ACC112 (cell line): Measurements from ENCODE around the gene SFSWAP.

Source experiments
- H2AFZ ChIP-seq: fragments of 200-600 bp; sonication (generic); one replicate; pipeline ENCODE4 v1.6.0; 2017; ENCODE audit warnings: antibody characterized with exemption, low read length; ENCODE audit not compliant: unreplicated experiment
- H3K27ac ChIP-seq: fragments of 200-600 bp; sonication (generic); 2 replicates; pipeline ENCODE4 v1.5.1; 2014; ENCODE audit warnings: low read depth, mild to moderate bottlenecking, antibody characterized with exemption, low read length, moderate library complexity
- H3K27me3 ChIP-seq: fragments of 200-600 bp; sonication (generic); 2 replicates; pipeline ENCODE4 v1.6.1; 2014; ENCODE audit warnings: mild to moderate bottlenecking, antibody characterized with exemption, low read length, moderate library complexity, mixed read lengths; ENCODE audit not compliant: insufficient read depth
- H3K36me3 ChIP-seq: fragments of 200-600 bp; sonication (generic); 2 replicates; pipeline ENCODE4 v1.6.1; 2016; ENCODE audit warnings: mild to moderate bottlenecking, antibody characterized with exemption, low read length, moderate library complexity, mixed read lengths; ENCODE audit not compliant: insufficient read depth
- H3K4me1 ChIP-seq: fragments of 200-600 bp; sonication (generic); one replicate; pipeline ENCODE4 v1.6.1; 2016; ENCODE audit warnings: low read length, mixed read lengths; ENCODE audit not compliant: insufficient read depth, unreplicated experiment, control insufficient read depth
- H3K4me3 ChIP-seq: fragments of 200-600 bp; sonication (generic); 2 replicates; pipeline ENCODE4 v1.5.1; 2014; ENCODE audit warnings: mild to moderate bottlenecking, low read depth, low read length
- H3K79me2 ChIP-seq: fragments of 200-600 bp; sonication (generic); one replicate; pipeline ENCODE4 v1.6.0; 2016; ENCODE audit warnings: low read length; ENCODE audit not compliant: control insufficient read depth, unreplicated experiment, insufficient read depth

The SFSWAP gene

DNA sequence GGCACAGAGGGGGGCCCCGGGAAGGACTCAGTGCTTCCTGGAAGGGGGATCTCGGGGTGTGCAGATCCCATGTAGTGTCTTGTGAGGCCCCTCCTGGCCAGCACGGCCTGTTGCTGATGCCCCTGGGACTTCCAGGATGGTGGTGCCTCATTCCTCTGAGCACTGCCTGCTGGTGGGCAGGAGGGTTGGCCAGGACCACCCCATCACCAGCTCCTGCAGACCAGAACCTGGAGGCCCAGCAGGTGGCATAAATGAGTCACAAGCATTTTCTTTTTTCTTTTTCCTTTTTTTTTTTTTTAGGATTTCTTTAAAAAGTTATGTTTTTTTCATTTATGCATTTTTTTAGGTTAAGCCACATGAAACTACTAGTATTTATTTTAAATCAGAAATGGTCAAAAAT lies 125.3 kb downstream of the SFSWAP start:
- Histone ChIP-seq H3K36me3 (no peaks in the 10 kb centered on the region), H3K27ac (no peak overlapping the region), H3K4me3 (no peak overlapping the region), H2AFZ (no peak overlapping the region), H3K79me2 (no peaks in the 10 kb centered on the region), H3K4me1 (peaks cover 7% of the 10 kb centered on the region), H3K27me3 (no peaks in the 10 kb centered on the region)

DNA sequence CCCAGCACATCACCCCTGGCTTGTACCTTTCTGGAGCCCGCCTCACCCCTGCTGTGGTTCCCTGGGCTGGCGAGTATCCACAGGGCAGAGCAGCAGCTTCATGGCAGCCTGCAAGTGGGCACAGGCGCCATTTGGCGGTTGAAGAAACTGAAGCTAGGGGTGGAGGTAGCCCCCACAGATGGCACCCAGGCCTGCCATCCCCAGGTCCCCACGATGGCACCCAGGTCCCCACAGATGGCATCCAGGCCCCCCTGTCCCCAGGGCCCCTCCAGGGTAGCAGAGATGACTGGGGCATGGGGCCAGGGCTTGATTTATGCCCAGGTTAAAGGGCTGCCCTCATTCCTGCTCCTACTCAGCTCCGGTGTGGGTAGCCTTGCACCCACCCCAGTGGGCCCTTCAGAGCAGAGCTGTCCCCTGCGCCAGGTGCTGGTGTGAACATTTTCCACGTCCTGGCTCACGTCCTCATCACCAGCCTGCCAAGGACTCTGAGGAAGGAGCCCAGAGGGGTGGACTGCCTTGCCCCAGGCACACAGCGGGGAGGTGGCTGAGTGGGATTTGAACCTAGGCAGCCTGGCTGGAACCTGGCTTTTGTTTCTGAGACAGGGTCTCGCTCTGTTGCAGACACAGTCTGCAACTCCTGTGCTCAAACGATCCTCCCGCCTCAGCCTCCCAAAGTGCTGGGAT lies 126.0 kb downstream of the SFSWAP start:
- H2AFZ ChIP-seq: no peak overlapping the region
- H3K79me2 ChIP-seq: no peaks in the 10 kb centered on the region
- no peaks in the 10 kb centered on the region for H3K36me3 ChIP-seq
- no peak overlapping the region for H3K4me3 ChIP-seq
- H3K27ac ChIP-seq: no peak overlapping the region
- H3K27me3 ChIP-seq: no peaks in the 10 kb centered on the region
- peaks cover 7% of the 10 kb centered on the region for H3K4me1 ChIP-seq

DNA sequence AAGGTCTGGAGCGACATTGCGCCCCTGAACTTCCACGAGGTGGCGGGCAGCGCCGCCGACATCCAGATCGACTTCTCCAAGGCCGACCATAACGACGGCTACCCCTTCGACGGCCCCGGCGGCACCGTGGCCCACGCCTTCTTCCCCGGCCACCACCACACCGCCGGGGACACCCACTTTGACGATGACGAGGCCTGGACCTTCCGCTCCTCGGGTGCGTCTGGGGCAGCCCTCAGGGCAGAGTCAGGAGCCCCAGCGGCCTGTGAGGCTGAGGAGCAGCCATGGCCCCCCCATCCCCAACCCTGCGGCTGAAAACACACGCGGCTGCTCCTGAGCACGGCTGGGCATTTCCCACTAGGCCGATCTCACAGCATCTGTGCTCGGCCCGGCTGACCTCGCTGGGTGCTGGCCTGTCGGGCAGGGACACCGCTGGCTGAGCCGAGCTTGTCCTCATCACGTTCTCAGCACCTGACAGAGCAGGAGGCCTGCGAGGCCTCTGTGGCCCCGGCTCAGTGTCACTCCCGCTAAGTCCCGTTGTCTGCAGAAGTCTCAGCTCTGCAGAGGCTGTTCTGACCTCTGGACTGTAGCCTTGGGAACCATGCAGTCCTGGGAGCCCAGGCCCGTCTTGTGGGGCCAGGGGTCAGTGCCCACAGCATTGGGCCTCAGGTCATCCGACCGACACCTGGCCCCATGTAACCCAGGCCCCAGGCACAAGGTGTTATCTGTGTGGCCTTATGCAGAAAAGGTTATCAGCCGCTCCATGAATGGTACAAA lies 129.9 kb downstream of the SFSWAP start:
- no peak overlapping the region for H3K27ac ChIP-seq
- H3K27me3 ChIP-seq: no peaks in the 10 kb centered on the region
- H3K36me3 ChIP-seq: no peaks in the 10 kb centered on the region
- H3K4me1 ChIP-seq: no peaks in the 10 kb centered on the region
- no peaks in the 10 kb centered on the region for H3K79me2 ChIP-seq
- H2AFZ ChIP-seq: no peak overlapping the region
- no peak overlapping the region for H3K4me3 ChIP-seq

DNA sequence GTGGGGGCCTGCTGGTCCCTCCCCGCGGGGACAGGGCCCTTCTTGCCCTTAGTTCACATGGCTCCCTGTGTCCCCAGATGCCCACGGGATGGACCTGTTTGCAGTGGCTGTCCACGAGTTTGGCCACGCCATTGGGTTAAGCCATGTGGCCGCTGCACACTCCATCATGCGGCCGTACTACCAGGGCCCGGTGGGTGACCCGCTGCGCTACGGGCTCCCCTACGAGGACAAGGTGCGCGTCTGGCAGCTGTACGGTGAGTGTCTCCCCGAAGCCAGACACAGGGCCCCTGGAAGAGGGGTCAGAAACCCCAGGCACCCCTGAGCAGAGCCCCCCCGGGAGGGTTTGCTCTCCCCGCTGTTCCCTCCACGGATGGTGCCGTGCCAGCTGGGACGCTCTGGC lies 130.7 kb downstream of the SFSWAP start:
- no peak overlapping the region for H2AFZ ChIP-seq
- no peaks in the 10 kb centered on the region for H3K27me3 ChIP-seq
- H3K4me1 ChIP-seq: no peaks in the 10 kb centered on the region
- no peaks in the 10 kb centered on the region for H3K36me3 ChIP-seq
- H3K4me3 ChIP-seq: no peak overlapping the region
- H3K27ac ChIP-seq: no peak overlapping the region
- H3K79me2 ChIP-seq: no peaks in the 10 kb centered on the region

DNA sequence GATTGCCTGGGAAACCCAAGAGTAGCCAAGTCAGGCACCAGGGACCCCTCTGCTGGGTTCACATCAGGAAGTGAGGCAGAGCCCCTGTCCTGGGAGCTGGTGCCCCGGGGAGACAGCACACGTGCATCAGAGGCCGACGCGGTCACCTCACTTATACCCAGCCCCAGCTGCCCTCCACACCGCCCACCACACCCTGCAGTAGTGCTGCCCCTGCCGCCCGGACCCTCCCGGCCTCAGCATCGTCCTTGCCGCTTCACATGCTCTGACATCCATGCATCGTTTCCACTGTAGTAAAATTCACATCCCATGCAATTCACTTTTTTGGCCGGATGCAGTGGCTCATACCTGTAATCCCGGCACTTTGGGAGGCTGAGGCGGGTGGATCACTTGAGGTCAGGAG lies 131.3 kb downstream of the SFSWAP start:
- no peaks in the 10 kb centered on the region for H3K79me2 ChIP-seq
- no peak overlapping the region for H2AFZ ChIP-seq
- H3K27me3 ChIP-seq: no peaks in the 10 kb centered on the region
- no peaks in the 10 kb centered on the region for H3K4me1 ChIP-seq
- H3K36me3 ChIP-seq: no peaks in the 10 kb centered on the region
- no peak overlapping the region for H3K27ac ChIP-seq
- H3K4me3 ChIP-seq: no peak overlapping the region

DNA sequence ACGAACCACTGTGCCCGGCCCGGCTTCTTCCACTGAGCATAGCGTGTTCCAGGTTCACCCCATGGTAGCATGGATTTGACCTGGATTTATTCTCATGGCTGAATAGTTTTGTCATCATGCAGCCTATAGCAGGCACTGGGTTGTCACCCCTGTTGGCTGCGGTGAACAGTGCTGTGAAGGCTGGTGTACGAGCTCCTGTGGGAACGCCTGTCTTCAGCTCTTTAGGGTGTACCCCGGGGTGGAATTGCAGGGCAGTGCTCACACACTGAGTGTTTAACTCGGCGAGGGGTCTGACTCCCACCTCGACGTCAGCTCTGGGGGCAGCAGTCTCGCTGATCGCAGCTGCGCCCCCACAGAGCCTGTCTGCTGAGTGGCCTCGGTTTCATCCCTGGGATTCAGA lies 132.6 kb downstream of the SFSWAP start:
- no peak overlapping the region for H3K27ac ChIP-seq
- no peak overlapping the region for H3K4me3 ChIP-seq
- H3K36me3 ChIP-seq: no peaks in the 10 kb centered on the region
- no peaks in the 10 kb centered on the region for H3K27me3 ChIP-seq
- no peaks in the 10 kb centered on the region for H3K4me1 ChIP-seq
- H2AFZ ChIP-seq: no peak overlapping the region
- H3K79me2 ChIP-seq: no peaks in the 10 kb centered on the region

DNA sequence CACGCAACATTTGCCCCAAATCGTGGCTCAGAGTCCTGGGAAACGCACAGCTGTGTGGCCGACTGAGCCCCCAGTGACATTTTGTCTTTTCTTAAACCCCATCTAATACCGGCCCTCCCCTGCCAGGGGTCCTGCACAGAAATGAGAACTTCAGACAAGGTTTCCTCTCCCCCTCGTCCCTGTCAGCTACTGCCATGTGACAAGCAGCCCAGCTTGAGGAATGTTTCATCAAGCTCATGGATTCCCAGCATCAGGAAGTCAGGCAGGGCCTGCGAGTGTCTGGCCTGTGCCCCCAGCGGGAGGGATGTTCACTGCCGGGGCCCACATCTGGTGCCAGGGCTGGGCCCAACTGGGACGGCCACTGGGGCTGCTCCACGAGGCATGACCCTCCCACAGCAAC lies 133.2 kb downstream of the SFSWAP start:
- Histone ChIP-seq H3K27me3 (no peaks in the 10 kb centered on the region), H3K36me3 (no peaks in the 10 kb centered on the region), H3K4me1 (no peaks in the 10 kb centered on the region), H2AFZ (no peak overlapping the region), H3K79me2 (no peaks in the 10 kb centered on the region), H3K4me3 (no peak overlapping the region), H3K27ac (no peak overlapping the region)

DNA sequence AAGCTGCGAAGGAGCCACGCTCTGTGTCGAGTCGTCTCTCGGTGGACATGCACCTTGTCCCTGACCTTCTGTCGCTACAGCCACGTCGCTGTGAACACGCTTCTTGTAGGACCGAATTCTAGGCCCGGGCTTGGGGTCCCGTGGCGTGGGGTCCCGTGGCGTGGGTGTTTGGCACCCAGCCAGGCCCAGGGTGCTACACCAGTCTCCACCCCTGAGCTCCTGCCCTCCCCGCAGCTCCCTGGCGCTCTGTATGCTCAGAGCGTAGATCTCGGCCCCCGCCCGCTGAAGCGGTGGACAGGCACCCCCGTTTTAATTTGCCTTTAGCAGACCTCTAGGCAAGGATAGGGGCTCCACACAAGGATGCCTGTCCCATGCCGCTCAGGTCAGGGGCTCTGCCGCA lies 133.8 kb downstream of the SFSWAP start:
- Histone ChIP-seq H3K27me3 (no peaks in the 10 kb centered on the region), H3K4me1 (no peaks in the 10 kb centered on the region), H2AFZ (no peak overlapping the region), H3K27ac (no peak overlapping the region), H3K4me3 (no peak overlapping the region), H3K79me2 (no peaks in the 10 kb centered on the region), H3K36me3 (no peaks in the 10 kb centered on the region)

DNA sequence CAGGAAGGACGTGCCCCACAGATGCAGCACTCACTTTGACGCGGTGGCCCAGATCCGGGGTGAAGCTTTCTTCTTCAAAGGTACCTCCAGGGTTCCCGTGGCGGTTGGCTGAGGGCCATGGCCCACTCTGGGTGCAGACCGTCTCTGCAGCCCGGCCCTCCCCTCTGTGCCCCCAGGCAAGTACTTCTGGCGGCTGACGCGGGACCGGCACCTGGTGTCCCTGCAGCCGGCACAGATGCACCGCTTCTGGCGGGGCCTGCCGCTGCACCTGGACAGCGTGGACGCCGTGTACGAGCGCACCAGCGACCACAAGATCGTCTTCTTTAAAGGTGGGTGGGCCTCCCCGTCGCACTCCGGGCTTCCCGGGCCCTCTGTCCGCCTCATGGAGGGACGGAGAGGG lies 134.2 kb downstream of the SFSWAP start:
- H2AFZ ChIP-seq: no peak overlapping the region

DNA sequence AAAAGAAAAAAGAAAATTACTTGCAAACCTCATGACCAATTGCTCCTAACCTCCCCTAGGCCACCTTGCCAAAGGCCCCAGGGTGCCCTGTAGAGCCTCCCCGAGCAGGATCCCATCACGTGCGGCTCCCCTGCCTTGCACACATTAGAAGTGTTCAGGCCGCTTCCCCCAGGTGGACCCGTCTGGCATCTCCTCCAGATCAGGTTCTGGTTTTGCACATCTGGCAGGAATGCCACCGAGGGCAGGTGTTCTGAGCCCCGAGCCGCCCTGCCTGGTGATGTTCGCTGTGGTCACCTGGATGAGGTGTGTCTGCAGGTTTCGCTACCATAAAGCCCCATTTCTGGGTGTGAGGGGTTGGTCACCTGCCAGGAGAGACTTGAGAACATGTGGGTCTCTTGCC lies 136.6 kb downstream of the SFSWAP start:
- H3K27ac ChIP-seq: no peak overlapping the region
- peaks cover 1% of the 10 kb centered on the region for H3K4me1 ChIP-seq
- H2AFZ ChIP-seq: no peak overlapping the region
- no peaks in the 10 kb centered on the region for H3K27me3 ChIP-seq
- no peak overlapping the region for H3K4me3 ChIP-seq
- no peaks in the 10 kb centered on the region for H3K36me3 ChIP-seq
- no peaks in the 10 kb centered on the region for H3K79me2 ChIP-seq

More for the DNA sequence above, 134.2 kb downstream of the SFSWAP start:
- no peaks in the 10 kb centered on the region for H3K4me1 ChIP-seq
- no peaks in the 10 kb centered on the region for H3K27me3 ChIP-seq
- no peak overlapping the region for H3K27ac ChIP-seq
- H3K4me3 ChIP-seq: no peak overlapping the region
- H3K79me2 ChIP-seq: no peaks in the 10 kb centered on the region
- no peaks in the 10 kb centered on the region for H3K36me3 ChIP-seq

DNA sequence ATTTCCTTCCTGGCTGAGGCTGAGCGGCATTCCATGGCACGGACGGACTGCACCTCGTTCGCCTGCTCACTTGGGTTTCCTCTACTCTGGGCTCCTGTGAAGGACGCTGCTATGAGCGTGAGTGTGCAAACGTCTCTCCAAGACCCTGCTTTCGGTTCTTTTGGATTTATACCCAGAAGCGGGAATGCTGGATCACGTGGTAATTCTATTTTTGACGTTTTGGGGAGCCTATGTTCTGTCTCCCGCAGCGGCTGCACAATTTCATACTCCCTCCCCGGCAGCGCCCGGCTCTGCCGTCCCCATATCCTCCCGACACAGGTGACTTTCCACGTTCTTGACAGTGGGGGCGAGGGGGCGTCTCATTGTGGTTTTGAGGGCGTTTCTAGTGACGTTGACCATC lies 137.9 kb downstream of the SFSWAP start:
- H2AFZ ChIP-seq: no peak overlapping the region
- no peaks in the 10 kb centered on the region for H3K36me3 ChIP-seq

More for the DNA sequence above, 137.9 kb downstream of the SFSWAP start:
- no peaks in the 10 kb centered on the region for H3K79me2 ChIP-seq
- no peak overlapping the region for H3K4me3 ChIP-seq
- no peak overlapping the region for H3K27ac ChIP-seq
- H3K27me3 ChIP-seq: no peaks in the 10 kb centered on the region
- H3K4me1 ChIP-seq: peaks cover 6% of the 10 kb centered on the region
